GM23248 (cell line): ENCODE results near the gene TNRC6C.

Experiments
- EZH2 ChIP-seq: fragments of 200-600 bp; sonication (generic); IDR thresholded peaks from 2 replicates; pipeline ENCODE4 v1.6.1; 2018; ENCODE audit warnings: antibody characterized with exemption, mild to moderate bottlenecking; ENCODE audit not compliant: insufficient read depth, poor library complexity, severe bottlenecking
- EZH2phosphoT487 ChIP-seq: fragments of 200-600 bp; sonication (generic); IDR thresholded peaks from 2 replicates; pipeline ENCODE4 v1.6.1; 2018; ENCODE audit warnings: antibody characterized with exemption, moderate library complexity, mild to moderate bottlenecking, low read depth; ENCODE audit not compliant: insufficient read depth

DNA sequence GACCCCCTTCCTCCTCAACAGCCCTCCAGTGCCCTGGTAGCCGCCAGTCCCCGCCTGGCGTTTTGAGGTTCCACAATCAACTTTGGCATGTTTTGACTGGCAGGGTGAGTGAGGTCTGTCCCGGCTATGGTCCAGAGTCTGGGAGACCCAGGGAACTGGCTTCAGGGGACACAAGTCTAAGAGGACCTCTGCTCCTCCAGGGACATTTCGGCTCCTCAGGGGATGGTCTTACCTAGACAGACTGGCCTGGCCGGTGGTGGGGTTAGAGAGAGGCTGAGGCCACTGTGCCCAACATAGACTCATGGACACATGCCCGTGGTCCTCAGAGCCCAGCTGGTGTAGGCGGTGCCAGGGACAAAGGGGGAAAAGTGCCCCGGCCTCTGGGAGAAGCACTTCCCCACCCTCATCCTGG is 174.3 kb downstream of the TNRC6C start:
- TF ChIP-seq EZH2 (no peak), EZH2phosphoT487 (no peak)
